GM20000 (cell line): ENCODE results near the gene GSG1L2.

Experiments
- DNase-seq: peaks from one replicate; pipeline ENCODE4 v3.0.0; 2012; ENCODE audit warnings: low spot score
- TF ChIP-seq, protein P1 (sequence below): IDR thresholded peaks from 2 replicates; pipeline ENCODE4 v1.5.1; 2012; ENCODE audit warnings: mild to moderate bottlenecking, control low read depth; ENCODE audit errors: extremely low read depth, missing control alignments

Gene GSG1L2

DNA sequence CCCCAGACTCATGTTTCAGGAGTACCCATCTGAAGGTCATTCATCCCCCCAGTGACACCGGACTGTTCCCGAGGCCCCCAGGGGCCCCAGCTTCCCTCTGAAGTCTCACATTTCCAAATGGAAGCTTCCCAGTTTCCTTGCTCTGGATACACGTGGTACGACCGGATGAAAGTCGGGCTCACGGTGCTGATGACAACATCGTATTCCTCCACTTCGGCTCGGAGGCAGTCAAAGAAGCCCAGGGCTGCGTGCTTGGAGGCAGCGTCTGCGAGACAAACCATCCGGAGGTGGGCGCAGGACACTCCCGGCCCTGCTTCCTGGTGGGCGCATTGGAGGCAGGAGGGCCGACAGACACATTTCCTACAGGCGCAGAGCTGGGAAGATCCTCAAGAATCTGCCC is 49.2 kb downstream of the GSG1L2 start:
- TF ChIP-seq, protein P1, sequence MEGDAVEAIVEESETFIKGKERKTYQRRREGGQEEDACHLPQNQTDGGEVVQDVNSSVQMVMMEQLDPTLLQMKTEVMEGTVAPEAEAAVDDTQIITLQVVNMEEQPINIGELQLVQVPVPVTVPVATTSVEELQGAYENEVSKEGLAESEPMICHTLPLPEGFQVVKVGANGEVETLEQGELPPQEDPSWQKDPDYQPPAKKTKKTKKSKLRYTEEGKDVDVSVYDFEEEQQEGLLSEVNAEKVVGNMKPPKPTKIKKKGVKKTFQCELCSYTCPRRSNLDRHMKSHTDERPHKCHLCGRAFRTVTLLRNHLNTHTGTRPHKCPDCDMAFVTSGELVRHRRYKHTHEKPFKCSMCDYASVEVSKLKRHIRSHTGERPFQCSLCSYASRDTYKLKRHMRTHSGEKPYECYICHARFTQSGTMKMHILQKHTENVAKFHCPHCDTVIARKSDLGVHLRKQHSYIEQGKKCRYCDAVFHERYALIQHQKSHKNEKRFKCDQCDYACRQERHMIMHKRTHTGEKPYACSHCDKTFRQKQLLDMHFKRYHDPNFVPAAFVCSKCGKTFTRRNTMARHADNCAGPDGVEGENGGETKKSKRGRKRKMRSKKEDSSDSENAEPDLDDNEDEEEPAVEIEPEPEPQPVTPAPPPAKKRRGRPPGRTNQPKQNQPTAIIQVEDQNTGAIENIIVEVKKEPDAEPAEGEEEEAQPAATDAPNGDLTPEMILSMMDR: no peak
- DNase-seq: no peak

DNA sequence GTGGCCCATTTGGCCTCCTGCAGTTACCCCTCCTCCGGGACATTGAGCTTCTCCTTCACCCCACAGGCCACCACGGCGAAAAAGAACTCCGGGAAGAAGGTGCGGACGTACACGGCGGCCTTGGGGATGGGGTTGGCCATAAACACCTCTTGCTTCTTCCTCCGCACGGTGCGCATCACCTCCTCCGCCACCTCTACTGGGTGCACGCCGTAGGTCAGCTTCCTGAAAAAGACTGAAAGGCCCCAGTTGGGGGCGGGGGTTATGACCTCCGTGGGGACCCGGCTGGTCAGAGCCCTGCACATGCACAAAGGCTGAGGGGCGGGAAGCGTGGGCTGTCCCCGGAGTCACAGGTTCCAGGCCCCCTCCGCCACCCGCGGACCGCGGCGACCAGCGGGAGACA is 50.4 kb downstream of the GSG1L2 start:
- DNase-seq: no peak
- TF ChIP-seq, protein P1: no peak

DNA sequence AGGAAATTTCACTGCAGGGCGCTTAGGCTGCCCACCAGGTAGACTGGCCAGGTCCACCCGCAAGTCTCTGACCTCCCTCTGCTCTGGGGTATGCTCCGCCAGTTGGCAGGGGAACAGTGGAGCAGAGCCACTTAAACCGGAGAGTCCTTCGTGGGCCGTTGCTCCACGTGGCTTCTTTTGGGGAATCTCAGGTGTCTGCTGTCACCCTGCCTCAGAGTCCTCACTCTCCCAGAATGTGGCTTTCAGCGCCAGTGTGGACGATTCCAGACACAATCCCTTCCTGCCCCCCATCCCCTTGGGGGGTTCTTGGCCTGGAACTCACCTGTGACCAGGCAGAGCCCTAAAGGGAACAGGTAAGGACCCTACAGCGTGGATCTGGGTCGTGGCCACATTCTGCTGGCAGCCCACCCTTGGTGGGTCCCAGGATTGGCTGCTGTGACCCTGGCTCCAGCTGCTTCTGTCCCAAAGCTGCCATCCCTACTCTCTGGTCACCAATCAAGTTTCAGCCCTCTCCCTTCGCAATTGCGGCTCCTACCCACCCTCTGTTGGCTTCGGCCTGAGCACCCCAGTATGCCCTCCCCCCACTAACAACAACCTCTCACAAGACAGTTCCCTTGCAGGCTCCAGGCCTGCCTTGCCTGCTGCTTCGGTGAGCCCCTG is 52.7 kb downstream of the GSG1L2 start:
- TF ChIP-seq, protein P1: no peak
- no peak for DNase-seq

DNA sequence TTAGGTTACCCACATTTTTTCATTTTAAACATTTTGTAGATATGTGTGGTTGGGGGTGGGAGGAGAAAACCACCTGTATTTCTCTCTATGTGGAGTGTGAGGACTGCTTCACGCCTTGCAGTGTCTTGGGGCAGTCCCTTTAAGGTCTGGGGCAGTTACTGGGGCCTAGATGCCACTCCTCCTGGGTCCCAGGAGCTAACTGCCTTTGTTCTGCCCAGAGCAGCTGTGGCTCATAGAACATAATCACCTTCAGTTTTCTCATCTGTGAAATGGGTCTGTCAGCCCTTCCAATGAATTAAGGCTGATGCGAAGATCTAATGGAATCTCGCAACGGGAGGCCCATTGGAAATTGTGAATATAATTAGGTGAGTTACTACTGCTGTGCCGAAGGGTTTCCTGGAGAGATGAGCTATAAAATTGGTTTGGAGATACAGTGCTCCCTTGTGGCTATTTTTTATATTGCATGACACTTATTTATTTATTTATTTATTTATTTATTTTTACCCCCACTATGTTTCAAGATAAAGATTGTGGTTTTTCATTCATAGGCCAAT is 53.4 kb downstream of the GSG1L2 start:
- TF ChIP-seq, protein P1: no peak
- DNase-seq: peak; percentile 64

DNA sequence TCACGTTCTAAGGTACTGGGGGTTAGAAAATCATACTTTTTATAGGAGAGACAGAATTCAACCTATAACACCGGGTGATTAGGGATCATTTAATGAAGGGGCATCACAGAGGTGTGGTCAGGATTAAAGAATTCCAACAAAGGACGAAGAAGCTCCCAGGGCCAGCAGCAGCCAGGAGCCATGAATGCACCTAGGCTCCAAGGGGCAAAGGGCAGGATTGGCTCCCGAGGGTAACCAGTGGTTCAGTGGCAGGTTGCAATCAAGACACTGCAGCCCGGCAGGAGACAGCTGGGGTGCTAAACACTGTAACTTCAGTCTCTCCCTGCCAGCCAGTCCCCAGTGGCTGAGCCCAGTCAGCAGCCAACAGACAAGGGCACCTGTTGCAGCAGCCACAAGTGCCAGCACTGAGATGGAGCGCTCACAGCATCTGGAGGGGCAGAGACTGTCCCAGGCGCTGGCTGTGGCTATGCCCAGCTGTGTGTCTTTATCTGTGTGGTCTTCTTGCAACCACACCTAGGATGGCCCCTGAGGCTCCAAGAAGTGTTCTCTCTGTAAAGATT is 54.4 kb downstream of the GSG1L2 start:
- TF ChIP-seq, protein P1: no peak
- DNase-seq: no peak

DNA sequence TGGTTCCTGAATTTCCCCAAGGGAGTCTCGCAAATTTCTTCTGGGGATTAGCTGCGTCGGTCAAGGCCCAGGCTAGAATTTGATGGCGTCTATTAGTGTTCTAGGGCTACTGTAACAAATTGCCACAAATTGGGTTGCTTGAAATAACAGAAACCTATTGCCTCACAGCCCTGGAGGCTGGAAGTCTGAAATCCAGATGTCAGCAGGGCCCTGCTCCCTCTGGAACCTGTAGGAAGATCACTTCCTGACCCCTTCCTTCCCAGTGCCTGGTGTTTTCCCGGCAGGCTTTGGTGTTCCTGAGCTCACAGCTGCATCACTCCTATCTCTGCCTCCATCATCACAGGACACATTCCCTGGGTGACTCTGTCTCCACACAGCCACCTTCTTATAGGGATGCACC is 54.9 kb downstream of the GSG1L2 start:
- TF ChIP-seq, protein P1: no peak
- DNase-seq: no peak

DNA sequence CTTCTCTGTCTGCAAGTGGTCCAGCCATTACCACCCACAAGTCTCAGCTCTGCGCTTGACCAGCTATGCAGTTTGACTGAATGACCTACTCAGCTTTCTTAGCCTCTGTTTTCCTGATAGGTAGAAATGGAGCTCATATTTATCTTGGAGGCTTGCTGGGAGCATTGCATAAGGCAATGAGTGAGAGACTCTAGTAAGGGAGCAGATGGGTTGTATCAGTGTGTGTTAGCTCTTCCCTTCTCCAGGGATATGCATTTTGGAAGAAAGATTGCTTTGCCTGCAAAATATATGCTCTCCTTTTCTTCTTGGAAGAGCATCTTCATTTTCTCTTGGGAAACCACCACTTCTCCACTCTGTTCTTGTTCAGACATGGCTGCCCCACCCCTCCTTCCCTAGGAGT is 56.6 kb downstream of the GSG1L2 start:
- no peak for DNase-seq
- TF ChIP-seq, protein P1: no peak
